Activated CD4-positive, alpha-beta T cell treated with anti-CD3 and anti-CD28 coated beads for 36 hours (primary cell): ENCODE results near the gene GJC1. TPM values are rescaled to one million over a fixed set of nuclear protein-coding genes. Genes with fewer than 3 reads are reported as not detected.

Source experiments
- ATAC-seq: fragments of 200-7000 bp; cut with Tn5 transposase; one replicate; pipeline ENCODE4 v1.10.0; 2021; ENCODE audit warnings: mild to moderate bottlenecking, moderate library complexity
- CTCF ChIA-PET: fragments of 350-600 bp; sonication (Branson Sonifier 250); formaldehyde crosslinking; loops from one replicate; lab custom pipeline; 2021; ENCODE audit warnings: antibody characterized with exemption; lab: Charles Lee
- POLR2A ChIA-PET: fragments of 350-600 bp; sonication (Branson Sonifier 250); formaldehyde crosslinking; loops from one replicate; lab custom pipeline; 2021; ENCODE audit warnings: antibody characterized with exemption, inconsistent platforms; lab: Charles Lee
- DNase-seq: peaks from one replicate; pipeline ENCODE4 v3.0.0-alpha.2; 2020
- H3K27ac Mint-ChIP-seq: one replicate; pipeline ENCODE4 v1.8.0; 2021; ENCODE audit warnings: mixed read lengths
- H3K27me3 Mint-ChIP-seq: one replicate; pipeline ENCODE4 v1.8.0; 2021; ENCODE audit warnings: mixed read lengths
- H3K36me3 Mint-ChIP-seq: one replicate; pipeline ENCODE4 v1.8.0; 2021; ENCODE audit warnings: low read depth, mixed read lengths
- H3K4me1 Mint-ChIP-seq: one replicate; pipeline ENCODE4 v1.8.0; 2021; ENCODE audit warnings: mixed read lengths
- H3K4me3 Mint-ChIP-seq: one replicate; pipeline ENCODE4 v1.8.0; 2021; ENCODE audit warnings: mild to moderate bottlenecking, moderate library complexity, mixed read lengths
- H3K9me3 Mint-ChIP-seq: one replicate; pipeline ENCODE4 v1.8.0; 2021; ENCODE audit warnings: low read depth, mixed read lengths
- intact Hi-C, 2 experiments: fragments of 100-400 bp; cut with DNase I in 1 of 2; cut with micrococcal nuclease in 1 of 2; formaldehyde crosslinking; loops; one replicate each; pipeline versions ENCODE4 v1.14.2 to v1.15.1; 2022 to 2024; cut with DNase I, micrococcal nuclease
- total RNA-seq, 2 experiments: library from RNA; stranded (reverse); gene quantifications; one replicate each; pipeline ENCODE4 v1.2.3, GENCODE V29; 2021

The GJC1 gene
- total RNA-seq, 2 experiments from 2014 or later = 3.3 to 3.7 TPM

DNA sequence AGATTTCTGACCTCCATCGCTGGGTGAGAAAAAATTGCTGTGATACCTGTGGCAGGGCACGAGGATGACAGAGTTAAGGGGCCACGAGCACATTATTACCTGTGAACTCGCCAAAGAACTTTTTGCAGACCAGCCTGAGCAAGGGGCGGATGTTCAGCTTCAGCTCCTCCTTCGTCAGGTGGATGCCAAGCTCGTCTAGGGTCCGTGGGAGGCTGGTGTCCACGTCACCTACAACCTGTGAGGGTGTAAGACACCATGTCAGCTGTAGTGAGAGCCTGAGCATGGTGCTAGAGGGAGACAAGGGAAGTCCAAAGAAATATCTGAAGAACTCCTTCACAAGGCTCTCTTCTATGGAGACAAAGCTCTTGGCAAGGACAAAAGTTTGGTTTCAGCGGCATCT lies 34.7 kb upstream of the GJC1 start:
- Mint-ChIP-seq H3K36me3 (peaks cover 46% of the 10 kb centered on the region), H3K27me3 (no peaks in the 10 kb centered on the region), H3K4me3 (no peak overlapping the region), H3K27ac (no peak overlapping the region), H3K4me1 (no peaks in the 10 kb centered on the region), H3K9me3 (no peaks in the 10 kb centered on the region)
- no peak for ATAC-seq
- POLR2A ChIA-PET = no interaction called here
- DNase-seq = no peak
- CTCF ChIA-PET = interaction anchor here (0.6 to 5.8 kb wide), 20 partner anchors 8 to 655 kb away, joined by 3 to 49 read pairs (median 4); no protein-coding TSS in a partner anchor
- intact Hi-C loops = loop anchor here (1.0 to 5.0 kb wide), 4 partner anchors 86 to 333 kb away; no protein-coding TSS in a partner anchor

DNA sequence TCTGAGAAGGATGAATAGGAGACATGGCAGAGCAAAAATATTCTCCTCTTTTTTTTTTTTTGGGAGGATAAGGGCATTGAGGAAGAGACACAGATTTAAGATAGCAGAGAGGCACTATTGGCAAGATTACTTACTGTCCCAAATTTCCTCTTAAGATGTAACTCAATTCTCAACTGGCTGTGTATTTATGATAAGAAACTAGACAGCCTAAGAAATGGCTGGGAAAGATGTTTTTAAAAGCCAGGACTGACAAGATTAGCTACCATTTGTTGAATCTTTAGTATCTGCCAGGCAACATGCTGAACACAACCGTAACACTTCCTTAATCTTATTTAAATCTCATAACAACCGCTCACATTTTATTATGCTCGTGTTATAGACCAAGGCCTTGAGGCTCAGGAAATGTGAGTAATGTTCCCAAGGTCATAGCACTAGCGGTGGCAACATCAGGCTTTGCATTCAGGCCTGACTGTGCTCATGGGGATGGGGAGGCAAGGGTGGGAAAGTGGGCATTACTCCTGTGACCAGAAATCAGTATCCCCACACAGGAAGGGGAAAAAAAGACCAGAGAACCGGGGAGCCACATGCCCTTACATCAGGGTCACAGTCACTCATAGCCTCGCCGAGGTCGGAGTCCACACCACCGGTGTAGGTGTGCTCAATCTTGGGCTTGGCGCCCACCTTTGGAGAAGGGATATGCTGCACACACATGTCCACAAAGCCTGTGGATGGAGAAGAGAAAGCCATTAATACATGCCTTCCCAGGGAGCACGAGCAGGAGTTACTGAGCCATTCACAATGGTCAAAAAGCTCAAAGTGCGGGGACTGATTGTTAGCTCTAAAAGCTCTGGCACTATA lies 33.2 kb upstream of the GJC1 start:
- Mint-ChIP-seq H3K27me3 (no peaks in the 10 kb centered on the region), H3K36me3 (peaks cover 41% of the 10 kb centered on the region), H3K9me3 (no peaks in the 10 kb centered on the region), H3K4me1 (no peaks in the 10 kb centered on the region), H3K4me3 (no peak overlapping the region), H3K27ac (no peak overlapping the region)
- DNase-seq (no peak), ATAC-seq (no peak)
- CTCF ChIA-PET = interaction anchor here (0.5 to 5.8 kb wide), 9 partner anchors 14 to 552 kb away, joined by 3 to 49 read pairs (median 6); no protein-coding TSS in a partner anchor
- POLR2A ChIA-PET = interaction anchor here (1.1 kb wide), 1 partner anchor 91 kb away, joined by 8 read pairs; no protein-coding TSS in a partner anchor
- intact Hi-C loops = no loop called here

DNA sequence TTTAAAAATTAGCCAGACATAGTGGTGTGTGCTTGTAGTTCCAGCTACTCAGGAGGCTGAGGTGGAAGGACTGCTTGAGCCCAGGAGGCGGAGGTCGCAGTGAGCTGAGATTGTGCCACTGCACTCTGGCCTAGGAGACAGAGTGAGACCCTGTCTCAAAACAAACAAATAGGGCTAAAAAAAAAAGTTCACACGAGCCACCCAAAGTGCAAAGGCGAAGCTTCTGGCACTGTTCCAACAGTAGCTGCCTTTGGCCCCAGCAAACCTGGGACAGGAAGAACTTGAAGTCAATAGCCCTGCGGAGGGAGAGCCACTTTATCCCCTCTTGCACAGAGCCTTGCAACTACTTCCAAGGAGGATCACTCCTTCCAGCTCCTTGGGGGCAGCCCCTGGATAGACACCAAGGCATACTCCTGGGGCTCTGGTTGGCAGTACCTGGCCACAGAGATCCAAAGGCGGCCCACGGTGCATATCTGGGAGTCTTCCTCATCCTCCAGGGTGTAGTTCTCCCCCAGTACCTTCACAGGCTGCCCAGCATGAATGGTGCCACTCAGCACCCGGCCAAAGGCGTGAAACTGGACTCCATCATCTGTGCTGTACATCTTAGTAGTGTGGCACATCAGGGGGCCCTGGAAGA lies 32.3 kb upstream of the GJC1 start:
- H3K27ac Mint-ChIP-seq = no peak overlapping the region
- DNase-seq (no peak), ATAC-seq (no peak)
- no peaks in the 10 kb centered on the region for H3K4me1 Mint-ChIP-seq
- no peaks in the 10 kb centered on the region for H3K9me3 Mint-ChIP-seq
- ChIA-PET POLR2A (interaction anchor here (0.6 to 1.1 kb wide), 2 partner anchors 14 to 90 kb away, joined by 4 to 8 read pairs; no protein-coding TSS in a partner anchor), CTCF (interaction anchor here (0.7 to 2.2 kb wide), 5 partner anchors 16 to 87 kb away, joined by 3 to 12 read pairs (median 4); no protein-coding TSS in a partner anchor)
- no peak overlapping the region for H3K4me3 Mint-ChIP-seq
- H3K36me3 Mint-ChIP-seq = peaks cover 39% of the 10 kb centered on the region
- intact Hi-C loops = no loop called here
- H3K27me3 Mint-ChIP-seq = no peaks in the 10 kb centered on the region

DNA sequence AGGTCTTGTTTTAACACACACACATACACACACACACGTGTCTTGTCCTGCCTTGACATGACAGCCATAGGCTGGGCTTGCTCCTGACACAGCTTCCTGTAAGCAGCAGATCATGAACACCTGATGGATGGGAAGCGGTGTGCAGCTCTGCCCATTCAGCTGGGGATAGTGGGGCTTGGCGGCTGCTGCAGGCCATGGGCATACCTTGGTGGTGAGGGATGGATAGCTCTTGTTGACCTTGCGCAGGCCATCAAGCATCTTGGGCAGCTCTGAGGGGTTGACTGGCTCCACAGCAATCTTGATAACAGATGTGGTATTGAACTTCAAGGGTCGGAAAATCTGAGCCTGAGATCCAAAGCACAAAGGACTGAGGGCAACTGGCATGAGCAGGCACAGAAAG lies 29.6 kb upstream of the GJC1 start:
- ChIA-PET CTCF (interaction anchor here (0.7 to 1.9 kb wide), 2 partner anchors 15 to 82 kb away, joined by 3 to 10 read pairs; no protein-coding TSS in a partner anchor), POLR2A (no interaction called here)
- no peak for DNase-seq
- Mint-ChIP-seq H3K36me3 (peaks cover 48% of the 10 kb centered on the region), H3K27me3 (no peaks in the 10 kb centered on the region), H3K4me3 (no peak overlapping the region), H3K27ac (no peak overlapping the region), H3K9me3 (no peaks in the 10 kb centered on the region), H3K4me1 (no peaks in the 10 kb centered on the region)
- intact Hi-C loops = no loop called here
- no peak for ATAC-seq

DNA sequence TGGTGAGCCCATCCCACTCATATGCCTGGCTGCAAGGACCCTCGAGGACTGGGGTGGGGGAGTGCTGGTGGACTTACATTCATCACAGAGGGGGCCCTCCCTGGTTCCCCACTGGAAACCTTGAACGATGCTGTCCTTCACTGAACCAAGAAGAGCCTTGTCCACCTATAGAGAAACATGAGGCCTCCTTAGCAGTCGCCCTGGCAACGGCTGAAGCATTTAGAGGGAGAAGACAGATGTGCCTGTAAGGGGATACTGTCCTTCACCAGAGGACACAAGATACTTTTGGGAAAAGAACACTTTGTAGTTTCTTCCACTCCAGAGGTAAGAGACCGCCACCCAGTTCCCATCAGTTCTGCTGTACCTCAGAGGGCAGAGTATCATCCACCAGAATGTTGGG lies 24.1 kb upstream of the GJC1 start:
- Mint-ChIP-seq H3K4me1 (no peaks in the 10 kb centered on the region), H3K9me3 (no peaks in the 10 kb centered on the region), H3K36me3 (peaks cover 54% of the 10 kb centered on the region), H3K27me3 (no peaks in the 10 kb centered on the region), H3K27ac (no peak overlapping the region), H3K4me3 (no peak overlapping the region)
- intact Hi-C loops = no loop called here
- ChIA-PET POLR2A (no interaction called here), CTCF (interaction anchor here (0.6 kb wide), 1 partner anchor 11 kb away, joined by 3 read pairs; no protein-coding TSS in a partner anchor)
- DNase-seq (no peak), ATAC-seq (no peak)

DNA sequence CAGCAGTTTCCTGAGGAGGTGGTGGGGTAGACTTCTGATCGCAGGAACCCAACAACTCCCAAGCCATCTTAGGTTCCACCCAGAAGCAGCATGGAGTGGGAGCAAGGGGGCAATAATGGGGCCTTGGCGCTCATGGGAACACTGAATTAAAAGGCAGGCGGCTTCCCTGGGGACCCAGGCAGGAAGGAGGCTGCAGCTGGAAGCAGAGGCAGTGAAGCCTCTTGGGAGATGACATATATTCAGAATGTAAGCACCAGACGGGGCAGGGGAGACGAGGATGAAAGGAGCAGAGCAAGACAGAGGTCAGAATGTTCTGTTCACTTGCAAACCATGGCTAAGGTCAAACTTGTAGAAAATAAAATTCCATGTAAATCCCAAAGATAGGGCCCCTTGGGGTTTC lies 20.5 kb upstream of the GJC1 start:
- intact Hi-C loops = no loop called here
- Mint-ChIP-seq H3K36me3 (peaks cover 37% of the 10 kb centered on the region), H3K4me3 (no peak overlapping the region), H3K27ac (no peak overlapping the region), H3K4me1 (no peaks in the 10 kb centered on the region), H3K9me3 (no peaks in the 10 kb centered on the region), H3K27me3 (no peaks in the 10 kb centered on the region)
- no peak for ATAC-seq
- ChIA-PET CTCF (interaction anchor here (0.9 kb wide), 1 partner anchor 15 kb away, joined by 3 read pairs; no protein-coding TSS in a partner anchor), POLR2A (no interaction called here)
- no peak for DNase-seq

DNA sequence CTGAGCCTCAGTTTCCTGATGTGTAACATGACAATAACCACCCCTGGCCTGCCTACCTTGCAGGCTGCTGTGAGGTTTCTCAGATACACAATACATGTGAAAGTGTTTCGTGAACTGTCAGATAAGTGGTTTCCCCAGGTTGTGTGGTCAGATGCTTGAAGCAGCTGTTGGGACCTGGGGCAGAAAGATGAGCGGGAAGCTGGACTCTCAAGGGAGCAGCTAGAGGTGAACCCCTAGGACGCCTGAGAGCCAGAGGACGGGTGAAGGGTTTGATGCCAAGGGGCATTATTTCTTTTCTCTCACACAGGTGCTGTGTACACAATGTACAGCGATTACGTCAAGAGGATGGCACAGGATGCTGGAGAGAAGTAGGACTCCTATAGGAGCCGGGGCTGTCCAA lies 19.9 kb upstream of the GJC1 start:
- DNase-seq = no peak
- no peak for ATAC-seq
- Mint-ChIP-seq H3K36me3 (peaks cover 36% of the 10 kb centered on the region), H3K27ac (no peak overlapping the region), H3K27me3 (no peaks in the 10 kb centered on the region), H3K4me1 (no peaks in the 10 kb centered on the region), H3K9me3 (no peaks in the 10 kb centered on the region), H3K4me3 (no peak overlapping the region)
- CTCF ChIA-PET = no interaction called here
- POLR2A ChIA-PET = no interaction called here
- intact Hi-C loops = no loop called here

DNA sequence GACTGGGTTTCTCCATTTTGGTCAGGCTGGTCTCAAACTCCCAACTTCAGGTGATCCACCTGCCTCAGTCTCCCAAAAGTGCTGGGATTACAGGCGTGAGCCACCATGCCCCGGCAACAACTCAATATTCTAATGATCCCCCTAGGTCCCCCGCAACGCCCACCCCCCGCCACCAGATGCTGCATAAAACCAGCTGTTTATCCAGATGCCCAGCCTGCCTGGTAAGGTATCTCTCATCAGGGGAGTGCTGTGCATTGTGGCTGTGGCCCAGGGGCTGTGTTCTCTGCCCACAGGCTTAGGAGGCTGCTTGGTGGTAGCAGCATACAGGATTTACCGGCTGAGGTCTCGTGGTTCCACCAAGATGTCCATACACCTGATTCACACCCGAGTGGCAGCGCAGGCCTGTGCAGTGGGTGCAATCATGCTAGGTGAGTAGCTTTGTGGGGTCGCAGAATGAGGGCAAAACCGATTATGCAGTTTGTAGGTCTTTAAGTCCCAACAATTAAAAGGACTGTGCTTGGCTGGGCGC lies 18.9 kb upstream of the GJC1 start:
- ChIA-PET CTCF (no interaction called here), POLR2A (interaction anchor here (0.5 kb wide), 1 partner anchor 265 kb away, joined by 3 read pairs; no protein-coding TSS in a partner anchor)
- ATAC-seq (no peak), DNase-seq (no peak)
- intact Hi-C loops = no loop called here
- H3K27me3 Mint-ChIP-seq = no peaks in the 10 kb centered on the region
- no peaks in the 10 kb centered on the region for H3K4me1 Mint-ChIP-seq
- no peaks in the 10 kb centered on the region for H3K9me3 Mint-ChIP-seq
- H3K27ac Mint-ChIP-seq = no peak overlapping the region
- H3K4me3 Mint-ChIP-seq = no peak overlapping the region
- peaks cover 26% of the 10 kb centered on the region for H3K36me3 Mint-ChIP-seq

DNA sequence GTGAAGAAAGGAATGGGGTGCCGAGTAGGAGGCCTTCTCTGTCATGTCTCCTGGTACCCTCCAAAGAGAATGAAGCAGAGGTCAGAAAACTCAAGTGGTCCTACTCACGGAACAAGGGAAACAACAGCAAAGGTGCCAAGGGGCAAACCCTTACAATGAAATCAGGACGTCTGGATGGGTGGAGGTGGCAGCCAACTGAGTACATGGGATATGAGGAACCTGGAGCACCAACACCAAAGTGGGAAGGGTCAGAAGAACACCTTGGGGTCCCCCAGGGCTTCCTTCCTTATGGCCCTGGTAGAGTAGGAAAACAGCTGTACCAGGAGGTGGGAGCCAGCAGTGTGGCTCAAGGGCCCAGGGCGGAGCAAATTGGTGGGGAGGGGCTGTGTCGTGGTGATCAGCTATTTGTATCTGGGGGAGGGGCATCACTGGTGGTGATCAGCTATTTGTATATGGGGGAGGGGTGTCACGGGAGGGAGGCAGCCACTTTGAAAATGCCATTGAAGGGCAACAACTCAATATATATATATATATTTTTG lies 18.2 kb upstream of the GJC1 start:
- Mint-ChIP-seq H3K27me3 (no peaks in the 10 kb centered on the region), H3K9me3 (no peaks in the 10 kb centered on the region), H3K36me3 (peaks cover 20% of the 10 kb centered on the region), H3K4me1 (no peaks in the 10 kb centered on the region), H3K27ac (no peak overlapping the region), H3K4me3 (no peak overlapping the region)
- ChIA-PET POLR2A (no interaction called here), CTCF (interaction anchor here (0.7 to 1.3 kb wide), 3 partner anchors 73 to 499 kb away, joined by 3 to 6 read pairs (median 3); partner anchors contain the start of gene DBF4B)
- DNase-seq (no peak), ATAC-seq (no peak)
- intact Hi-C loops = no loop called here

DNA sequence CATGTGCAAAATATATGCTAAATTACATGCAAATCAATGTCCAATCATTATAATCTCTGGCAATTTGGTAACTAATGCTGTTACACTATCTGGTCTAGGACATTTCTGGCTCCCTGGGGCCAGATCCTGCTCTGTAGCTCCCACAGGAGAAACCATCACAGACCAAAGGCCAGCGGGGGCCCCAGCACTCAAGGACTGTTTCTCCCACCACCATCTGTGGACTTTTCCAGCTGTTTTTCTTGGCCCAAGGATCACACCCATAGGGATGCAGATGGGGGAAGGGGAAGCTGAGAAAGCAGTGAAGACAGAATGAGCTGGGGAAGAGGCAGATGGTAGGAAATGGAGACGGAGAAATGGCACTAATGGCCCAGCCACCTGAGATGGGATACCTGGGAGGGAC lies 17.5 kb upstream of the GJC1 start, which contains the start of gene HIGD1B:
Gene HIGD1B, plus strand, starts transcription at position 298 of the 400 bp plus-strand sequence. CDS start 270 bp downstream, outside the sequence.
- DNase-seq (no peak), ATAC-seq (no peak)
- no peaks in the 10 kb centered on the region for H3K9me3 Mint-ChIP-seq
- H3K27me3 Mint-ChIP-seq = no peaks in the 10 kb centered on the region
- H3K4me3 Mint-ChIP-seq = no peak within 1 kb of the TSS
- ChIA-PET POLR2A (no interaction called here), CTCF (interaction anchor here (0.7 to 1.3 kb wide), 3 partner anchors 72 to 500 kb away, joined by 3 to 6 read pairs (median 3); partner anchors contain the start of gene DBF4B)
- H3K36me3 Mint-ChIP-seq = peaks cover 19% of the 10 kb centered on the region
- H3K27ac Mint-ChIP-seq = no peak within 1 kb of the TSS
- no peaks in the 10 kb centered on the region for H3K4me1 Mint-ChIP-seq
- intact Hi-C loops = no loop called here

DNA sequence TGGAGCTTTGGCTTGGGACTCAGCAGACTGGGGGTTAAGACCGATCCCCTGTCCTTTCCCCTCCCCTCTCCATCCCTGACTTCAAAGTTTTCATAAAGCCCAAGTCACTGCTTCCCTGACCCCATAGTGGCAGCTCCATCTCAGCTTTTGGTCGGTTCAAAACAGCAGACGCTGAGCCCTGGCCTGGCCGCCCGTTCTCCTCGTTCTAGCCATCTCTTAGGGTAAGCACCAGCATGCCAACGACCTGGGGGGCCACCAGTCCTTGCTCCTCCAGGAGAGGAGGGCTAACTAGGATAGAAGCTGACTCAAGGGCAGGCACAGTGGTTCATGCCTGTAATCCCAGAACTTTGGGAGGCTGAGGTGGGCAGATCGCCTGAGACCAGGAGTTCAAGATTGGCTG lies 16.1 kb upstream of the GJC1 start:
- H3K27ac Mint-ChIP-seq = no peak overlapping the region
- H3K27me3 Mint-ChIP-seq = no peaks in the 10 kb centered on the region
- no peaks in the 10 kb centered on the region for H3K9me3 Mint-ChIP-seq
- DNase-seq (no peak), ATAC-seq (no peak)
- ChIA-PET POLR2A (no interaction called here), CTCF (interaction anchor here (0.8 kb wide), 1 partner anchor 70 kb away, joined by 3 read pairs; no protein-coding TSS in a partner anchor)
- intact Hi-C loops = no loop called here
- H3K36me3 Mint-ChIP-seq = peaks cover 13% of the 10 kb centered on the region
- no peaks in the 10 kb centered on the region for H3K4me1 Mint-ChIP-seq
- no peak overlapping the region for H3K4me3 Mint-ChIP-seq
